Measurements from ENCODE around the gene ERC2. TPM values are rescaled to one million over a fixed set of nuclear protein-coding genes. Genes with fewer than 3 reads are reported as not detected.

ERC2 gene
- total and polyA plus RNA-seq, 8 donors: 1.2 to 4.8 (median 2.3) TPM

GRCh38 chr3:55516392-55517030 lies 951.8 kb downstream of the ERC2 start:
- H3K27me3 ChIP-seq: no peaks in the 10 kb centered on the region
- TF ChIP-seq CTCF (IDR thresholded peaks at IDR 0.05): no peak
- 89 to 91% methylated on average over 10 of the region's 10 CpGs for WGBS, 2 donors
- intact Hi-C loops (cut with DNase I): no loop called here
- ATAC-seq: no peak
- H3K4me1 ChIP-seq: no peaks in the 10 kb centered on the region
- FAIRE-seq: no peak
- H3K9me3 ChIP-seq: no peaks in the 10 kb centered on the region
- no peaks in the 10 kb centered on the region for H3K36me3 ChIP-seq
- DNase-seq: no peak
- H3K27ac ChIP-seq: no peak overlapping the region
- H3K4me3 ChIP-seq: no peak overlapping the region

GRCh38 chr3:55515550-55516246 lies 952.6 kb downstream of the ERC2 start:
- H3K27ac ChIP-seq: no peak overlapping the region
- H3K27me3 ChIP-seq: no peaks in the 10 kb centered on the region
- no peaks in the 10 kb centered on the region for H3K36me3 ChIP-seq
- intact Hi-C loops (cut with DNase I): no loop called here
- no peak for TF ChIP-seq CTCF (IDR thresholded peaks at IDR 0.05)
- FAIRE-seq: no peak
- no peaks in the 10 kb centered on the region for H3K4me1 ChIP-seq
- 72 to 73% methylated on average over 14 of the region's 14 CpGs for WGBS, 2 donors
- H3K9me3 ChIP-seq: no peaks in the 10 kb centered on the region
- ATAC-seq: no peak
- DNase-seq: no peak
- H3K4me3 ChIP-seq: no peak overlapping the region

GRCh38 chr3:55514962-55515361 lies 953.3 kb downstream of the ERC2 start:
- H3K4me3 ChIP-seq: no peak overlapping the region
- no peaks in the 10 kb centered on the region for H3K9me3 ChIP-seq
- no peaks in the 10 kb centered on the region for H3K4me1 ChIP-seq
- H3K36me3 ChIP-seq: no peaks in the 10 kb centered on the region
- 34% methylated on average over 3 of the region's 3 CpGs for WGBS, 2 donors
- H3K27me3 ChIP-seq: no peaks in the 10 kb centered on the region
- FAIRE-seq (no peak), ATAC-seq (no peak), DNase-seq (no peak)
- no peak overlapping the region for H3K27ac ChIP-seq
- no peak for TF ChIP-seq CTCF (IDR thresholded peaks at IDR 0.05)
- intact Hi-C loops (cut with DNase I): no loop called here

- no peaks in the 10 kb centered on the region for H3K36me3 ChIP-seq
- no peaks in the 10 kb centered on the region for H3K9me3 ChIP-seq
- no peak for ATAC-seq
- no peak overlapping the region for H3K4me3 ChIP-seq
- no peak for TF ChIP-seq CTCF (IDR thresholded peaks at IDR 0.05)
- no peak for FAIRE-seq
- no peak for DNase-seq
- no peak overlapping the region for H3K27ac ChIP-seq
- no peaks in the 10 kb centered on the region for H3K27me3 ChIP-seq
- no peaks in the 10 kb centered on the region for H3K4me1 ChIP-seq
- 75 to 78% methylated on average over 11 of the region's 11 CpGs for WGBS, 2 donors
- intact Hi-C loops (cut with DNase I): no loop called here
Measured at GRCh38 chr3:55512571-55513343, 955.5 kb downstream of the ERC2 start.
